ENCODE measurements around the gene PRSS48.
"Not testable (repeated sequence)": the region's sequence is repeated elsewhere in the genome, so short reads cannot be mapped to it uniquely, and the experiment has no call there.

The PRSS48 gene

GRCh38 chr4:151263455-151263854, 13.5 kb upstream of the PRSS48 start:
- DNase-seq: no peak

GRCh38 chr4:151266497-151266896, 10.5 kb upstream of the PRSS48 start:
- no peak for DNase-seq

GRCh38 chr4:151267104-151267503, 9.9 kb upstream of the PRSS48 start:
- no peak for DNase-seq

- DNase-seq: no peak
Measured at GRCh38 chr4:151267822-151268535, 9.0 kb upstream of the PRSS48 start.

- not testable (repeated sequence) for DNase-seq
Measured at GRCh38 chr4:151268905-151269304, 8.1 kb upstream of the PRSS48 start.

- no peak for DNase-seq
Measured at GRCh38 chr4:151284534-151285245, 7.7 kb downstream of the PRSS48 start.

- no peak for DNase-seq
Measured at GRCh38 chr4:151287409-151287808, 10.4 kb downstream of the PRSS48 start.

- DNase-seq: no peak
Measured at GRCh38 chr4:151291485-151291884, 14.5 kb downstream of the PRSS48 start.

- no peak for DNase-seq
Measured at GRCh38 chr4:151292038-151292437, 15.1 kb downstream of the PRSS48 start.

GRCh38 chr4:151294833-151295496, 18.0 kb downstream of the PRSS48 start:
- no peak for DNase-seq

GRCh38 chr4:151296227-151296626, 19.3 kb downstream of the PRSS48 start:
- no peak for DNase-seq

GRCh38 chr4:151297170-151297569, 20.2 kb downstream of the PRSS48 start:
- no peak for DNase-seq

GRCh38 chr4:151302432-151302831, 25.5 kb downstream of the PRSS48 start:
- DNase-seq: no peak

GRCh38 chr4:151304226-151304625, 27.3 kb downstream of the PRSS48 start:
- DNase-seq: no peak

- DNase-seq: no peak
Measured at GRCh38 chr4:151304755-151305154, 27.8 kb downstream of the PRSS48 start.

GRCh38 chr4:151310124-151310728, 33.3 kb downstream of the PRSS48 start:
- DNase-seq: no peak

GRCh38 chr4:151313306-151314009, 36.5 kb downstream of the PRSS48 start:
- no peak for DNase-seq

GRCh38 chr4:151314010-151314355, 37.0 kb downstream of the PRSS48 start:
- no peak for DNase-seq

GRCh38 chr4:151314479-151314878, 37.5 kb downstream of the PRSS48 start:
- DNase-seq: no peak

- DNase-seq: no peak
Measured at GRCh38 chr4:151315212-151315886, 38.4 kb downstream of the PRSS48 start.

- DNase-seq: no peak
Measured at GRCh38 chr4:151316645-151317044, 39.7 kb downstream of the PRSS48 start.

- DNase-seq: no peak
Measured at GRCh38 chr4:151318307-151319006, 41.5 kb downstream of the PRSS48 start.

Measured in NK-92 treated with Interleukin-12 subunit alpha and Interleukin-12 subunit beta, amount 100 ng/mL, for 24 hours (cell line).